Cerebellar cortex (tissue), 1 donor: ENCODE results near the gene MTA2.

ENCODE experiments used
- DNase-seq: peaks from one replicate; pipeline ENCODE4 v3.0.0-alpha.2; 2015; ENCODE audit warnings: low spot score

MTA2 gene

GRCh38 chr11:62612366-62613290, 11.0 kb upstream of the MTA2 start, which contains the start of the genes EML3 and ROM1:
Gene EML3 (minus strand): TSS chr11:62612775. CDS start chr11:62612457, 318 bp downstream.
Gene ROM1 (plus strand): TSS chr11:62613257. CDS start chr11:62613282, 25 bp downstream.
- DNase-seq = peak; percentile 84

GRCh38 chr11:62611705-62612365, 10.2 kb upstream of the MTA2 start:
- peak; percentile 58 for DNase-seq

GRCh38 chr11:62610814-62611704, 9.4 kb upstream of the MTA2 start:
- DNase-seq = no peak

GRCh38 chr11:62610403-62610802, 8.7 kb upstream of the MTA2 start:
- no peak for DNase-seq

- no peak for DNase-seq
Observed at GRCh38 chr11:62608776-62609175, 7.1 kb upstream of the MTA2 start.

GRCh38 chr11:62607714-62608113, 6.0 kb upstream of the MTA2 start:
- no peak for DNase-seq

- DNase-seq = no peak
Observed at GRCh38 chr11:62605902-62606301, 4.2 kb upstream of the MTA2 start.

- DNase-seq = no peak
Observed at GRCh38 chr11:62605467-62605866, 3.8 kb upstream of the MTA2 start.

- peak; percentile 30 for DNase-seq
Observed at GRCh38 chr11:62604460-62605120, 2.9 kb upstream of the MTA2 start.

- no peak for DNase-seq
Observed at GRCh38 chr11:62603776-62604299, 2.2 kb upstream of the MTA2 start.

- DNase-seq = no peak
Observed at GRCh38 chr11:62603072-62603408, 1.4 kb upstream of the MTA2 start.

GRCh38 chr11:62602141-62603071, 741 bp upstream of the MTA2 start:
- peak; percentile 41 for DNase-seq

GRCh38 chr11:62601122-62601371, 618 bp downstream of the MTA2 start:
- no peak for DNase-seq

- no peak for DNase-seq
Observed at GRCh38 chr11:62600367-62601121, 1.1 kb downstream of the MTA2 start.

GRCh38 chr11:62599901-62600300, 1.8 kb downstream of the MTA2 start:
- no peak for DNase-seq

GRCh38 chr11:62599069-62599696, 2.5 kb downstream of the MTA2 start:
- peak; percentile 96 for DNase-seq

GRCh38 chr11:62595124-62595523, 6.5 kb downstream of the MTA2 start:
- DNase-seq = no peak

GRCh38 chr11:62593434-62594044, 8.1 kb downstream of the MTA2 start:
- DNase-seq = peak; percentile 79

- DNase-seq = no peak
Observed at GRCh38 chr11:62592989-62593421, 8.7 kb downstream of the MTA2 start.
